Measurements from ENCODE around the gene PLEKHG4B. TPM values are rescaled to one million over a fixed set of nuclear protein-coding genes. Genes with fewer than 3 reads are reported as not detected.
"Not testable (repeated sequence)": the region's sequence is repeated elsewhere in the genome, so short reads cannot be mapped to it uniquely, and the experiment has no call there.

Gene PLEKHG4B
- total RNA-seq, 2 donors from 2014 or later, result 0.03 to 0.06 TPM

- no peak for ATAC-seq
- intact Hi-C loops (cut with DNase I), result no loop called here
- DNase-seq, result no peak
Observed at GRCh38 chr5:230711-231110, 138.7 kb downstream of the PLEKHG4B start.

GRCh38 chr5:231661-232060, 139.7 kb downstream of the PLEKHG4B start:
- ATAC-seq, result no peak
- no peak for DNase-seq
- intact Hi-C loops (cut with DNase I), result no loop called here

DNA sequence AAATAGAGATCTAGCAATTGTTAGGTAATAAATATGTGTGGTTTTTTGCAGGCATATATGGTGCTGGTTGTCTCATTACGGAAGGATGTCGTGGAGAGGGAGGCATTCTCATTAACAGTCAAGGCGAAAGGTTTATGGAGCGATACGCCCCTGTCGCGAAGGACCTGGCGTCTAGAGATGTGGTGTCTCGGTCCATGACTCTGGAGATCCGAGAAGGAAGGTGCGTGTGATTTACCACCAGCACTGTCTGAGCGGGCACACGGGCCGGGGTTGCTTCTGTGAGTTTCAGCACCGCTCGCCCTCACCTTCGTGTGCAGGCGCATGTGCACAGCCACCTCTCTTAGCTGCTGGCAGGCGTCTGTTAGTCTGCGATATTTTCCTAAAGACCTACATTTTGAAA, 141.5 kb downstream of the PLEKHG4B start:
- ATAC-seq; DNase-seq; intact Hi-C loops (cut with DNase I): not testable (repeated sequence)

- ATAC-seq, result no peak
- no peak for DNase-seq
- intact Hi-C loops (cut with DNase I), result no loop called here
Observed at GRCh38 chr5:234450-234849, 142.5 kb downstream of the PLEKHG4B start.

DNA sequence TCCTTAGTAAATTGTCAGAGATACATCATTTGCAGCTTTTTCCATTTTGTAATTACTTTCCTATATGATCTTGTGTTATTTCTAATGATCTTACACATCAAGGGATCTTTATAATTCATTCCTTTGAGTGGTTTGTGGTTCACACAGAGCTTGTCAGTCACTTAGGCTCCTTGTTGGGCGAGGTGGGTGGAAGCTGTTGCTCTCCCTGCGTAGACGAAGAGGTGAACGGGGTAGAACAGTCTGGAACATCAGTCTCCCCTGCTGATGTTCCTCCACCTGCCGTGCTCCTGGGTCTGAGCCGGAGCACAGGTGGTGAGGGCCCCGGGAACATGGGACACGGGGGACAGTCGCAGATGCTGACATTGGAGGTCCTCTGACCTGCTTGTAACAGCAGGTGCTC, 143.6 kb downstream of the PLEKHG4B start:
- ATAC-seq; intact Hi-C loops (cut with DNase I); DNase-seq: not testable (repeated sequence)

DNA sequence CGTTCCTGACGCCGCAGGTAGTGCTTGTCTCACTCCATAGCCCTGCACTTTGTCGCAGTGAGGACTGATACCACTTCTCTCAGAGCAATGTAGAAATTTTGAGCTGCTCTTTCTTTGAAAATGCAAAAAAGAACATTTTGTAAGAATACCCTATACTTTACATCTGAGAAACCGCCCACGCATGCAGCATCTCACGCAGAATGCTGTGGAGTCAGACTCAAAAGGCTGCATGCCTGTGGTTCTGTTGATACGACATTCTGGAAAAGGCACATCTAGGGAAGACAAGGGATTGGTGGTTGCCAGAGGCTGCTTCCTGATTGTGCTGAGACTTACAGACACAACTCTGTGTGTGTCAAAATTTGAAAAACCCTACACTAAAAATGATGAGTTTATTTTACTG, 146.0 kb downstream of the PLEKHG4B start:
- ATAC-seq; intact Hi-C loops (cut with DNase I); DNase-seq: not testable (repeated sequence)

Other genes with a start within 250 kb of the PLEKHG4B start
- gene LRRC14B, start 99.3 kb downstream of the PLEKHG4B start, total RNA-seq, result 10 to 100 TPM; 16.5 to 35.9 TPM
- 1 to 10 TPM; 7.8 to 9.6 TPM for gene CCDC127, start 126.0 kb downstream of the PLEKHG4B start, total RNA-seq
- 100 to 1,000 TPM; 395 to 449 TPM for gene SDHA, start 126.2 kb downstream of the PLEKHG4B start, total RNA-seq
- 10 to 100 TPM; 40.8 to 44.6 TPM for gene PDCD6, start 179.5 kb downstream of the PLEKHG4B start, total RNA-seq
- gene AHRR, start 229.5 kb downstream of the PLEKHG4B start, total RNA-seq, result 1 to 10 TPM; 1.9 to 3.8 TPM

Measured in left cardiac atrium (tissue), 4 donors.